Neural cell (in vitro differentiated cells): ENCODE measurements around the gene CDH3.

Experiments used
- CTCF ChIP-seq: fragments of 450-650 bp; IDR thresholded peaks from 2 replicates; pipeline ENCODE4 v1.5.1; 2014; ENCODE audit warnings: antibody characterized with exemption, mild to moderate bottlenecking, moderate library complexity; ENCODE audit not compliant: poor library complexity, severe bottlenecking
- EP300 ChIP-seq: fragments of 450-650 bp; conservative IDR thresholded peaks from 2 replicates; pipeline ENCODE4 v1.6.1; 2014; ENCODE audit warnings: antibody characterized with exemption, mild to moderate bottlenecking, moderate library complexity; ENCODE audit not compliant: poor library complexity, severe bottlenecking
- EZH2 ChIP-seq: fragments of 200-600, 300-800 bp; shearing (Covaris generic), sonication (generic); IDR thresholded peaks from 2 replicates; pipeline ENCODE4 v1.6.1; 2014; ENCODE audit warnings: antibody characterized with exemption, low read length, borderline replicate concordance, mild to moderate bottlenecking; ENCODE audit not compliant: insufficient read depth, poor library complexity, severe bottlenecking
- MXI1 ChIP-seq: fragments of 450-650 bp; conservative IDR thresholded peaks from 2 replicates; pipeline ENCODE4 v1.6.1; 2014; ENCODE audit warnings: antibody characterized with exemption, mild to moderate bottlenecking; ENCODE audit not compliant: poor library complexity, severe bottlenecking
- RAD21 ChIP-seq: fragments of 450-650 bp; conservative IDR thresholded peaks from 2 replicates; pipeline ENCODE4 v1.6.1; 2014; ENCODE audit warnings: antibody characterized with exemption, mild to moderate bottlenecking, moderate library complexity
- REST ChIP-seq: IDR thresholded peaks from 2 replicates; pipeline ENCODE4 v1.6.1; 2012; ENCODE audit warnings: borderline replicate concordance

GRCh38 chr16:68626557-68626956, 18.6 kb upstream of the CDH3 start:
- TF ChIP-seq CTCF (no peak), RAD21 (no peak), REST (no peak), EP300 (no peak), EZH2 (no peak), MXI1 (no peak)
